ENCODE data around the gene AREL1.
"Not testable (repeated sequence)": the region's sequence is repeated elsewhere in the genome, so short reads cannot be mapped to it uniquely, and the experiment has no call there.

AREL1 gene, protein sequence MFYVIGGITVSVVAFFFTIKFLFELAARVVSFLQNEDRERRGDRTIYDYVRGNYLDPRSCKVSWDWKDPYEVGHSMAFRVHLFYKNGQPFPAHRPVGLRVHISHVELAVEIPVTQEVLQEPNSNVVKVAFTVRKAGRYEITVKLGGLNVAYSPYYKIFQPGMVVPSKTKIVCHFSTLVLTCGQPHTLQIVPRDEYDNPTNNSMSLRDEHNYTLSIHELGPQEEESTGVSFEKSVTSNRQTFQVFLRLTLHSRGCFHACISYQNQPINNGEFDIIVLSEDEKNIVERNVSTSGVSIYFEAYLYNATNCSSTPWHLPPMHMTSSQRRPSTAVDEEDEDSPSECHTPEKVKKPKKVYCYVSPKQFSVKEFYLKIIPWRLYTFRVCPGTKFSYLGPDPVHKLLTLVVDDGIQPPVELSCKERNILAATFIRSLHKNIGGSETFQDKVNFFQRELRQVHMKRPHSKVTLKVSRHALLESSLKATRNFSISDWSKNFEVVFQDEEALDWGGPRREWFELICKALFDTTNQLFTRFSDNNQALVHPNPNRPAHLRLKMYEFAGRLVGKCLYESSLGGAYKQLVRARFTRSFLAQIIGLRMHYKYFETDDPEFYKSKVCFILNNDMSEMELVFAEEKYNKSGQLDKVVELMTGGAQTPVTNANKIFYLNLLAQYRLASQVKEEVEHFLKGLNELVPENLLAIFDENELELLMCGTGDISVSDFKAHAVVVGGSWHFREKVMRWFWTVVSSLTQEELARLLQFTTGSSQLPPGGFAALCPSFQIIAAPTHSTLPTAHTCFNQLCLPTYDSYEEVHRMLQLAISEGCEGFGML

DNA sequence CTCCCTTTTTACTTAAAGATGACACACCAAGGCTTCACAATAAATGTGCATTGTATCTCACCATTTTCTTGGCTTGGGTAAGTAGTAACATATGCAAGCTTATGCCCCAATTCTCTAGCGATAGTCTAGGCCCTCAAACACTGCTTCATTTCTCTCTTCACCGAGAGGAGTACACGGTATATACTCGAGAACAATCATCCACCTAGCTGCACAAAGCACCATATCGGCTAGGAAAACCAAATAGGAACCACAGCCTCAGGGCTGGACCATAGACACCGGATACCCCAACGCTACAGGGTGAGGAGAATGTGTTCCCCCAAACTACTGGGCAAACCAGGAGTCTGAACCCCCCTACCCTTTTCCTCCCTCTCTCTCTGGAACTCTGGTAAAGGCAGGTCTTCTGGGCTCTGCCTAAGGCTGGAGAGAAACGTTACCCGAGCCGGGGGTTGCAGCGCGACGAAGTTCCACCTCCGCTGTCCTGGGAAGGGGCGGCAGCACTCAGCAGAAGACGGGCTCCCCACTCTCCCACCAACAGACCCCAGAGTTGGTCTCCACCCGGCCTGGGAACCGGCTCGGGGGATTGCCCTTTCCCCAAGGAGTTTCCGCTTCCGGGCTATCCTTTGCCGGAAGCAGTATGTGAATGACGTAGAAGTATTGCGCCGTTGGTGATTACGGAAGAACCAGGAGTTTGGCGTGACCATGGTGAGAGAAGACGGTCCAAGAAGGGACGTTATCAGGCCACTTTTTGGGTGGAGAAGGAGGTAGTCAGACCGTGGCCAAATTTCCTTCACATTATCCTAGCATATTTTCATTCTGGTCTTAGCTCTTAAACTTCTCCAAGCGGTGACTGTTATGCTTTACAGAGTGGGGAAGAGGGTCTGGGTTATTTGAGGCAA, at the start of gene AREL1, which contains the start of gene FCF1:
AREL1 (minus strand) TSS at position 582 of the 896 bp plus-strand sequence. CDS start 27,465 bp downstream, outside the sequence.
FCF1 (plus strand) TSS at position 646 of the 896 bp plus-strand sequence; CDS start at position 700, 54 bp downstream.
- DNase-seq, result peak; percentile 75

DNA sequence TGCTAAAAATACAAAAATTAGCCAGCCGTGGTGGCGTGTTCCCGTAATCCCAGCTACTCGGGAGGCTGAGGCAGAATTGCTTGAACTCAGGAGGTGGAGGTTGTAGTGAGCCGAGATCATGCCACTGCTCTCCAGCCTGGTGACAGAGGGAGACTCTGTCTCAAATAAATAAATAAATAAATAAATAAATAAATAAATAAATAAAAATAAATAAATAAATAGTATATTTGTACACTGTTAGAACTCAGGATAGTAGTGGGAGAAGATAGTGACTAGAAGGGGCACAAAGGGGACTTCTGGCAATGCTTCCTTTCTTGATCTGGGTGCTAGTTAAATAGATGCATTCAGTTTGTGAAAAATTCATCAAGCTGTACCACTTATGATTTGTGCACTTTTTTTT, 45.6 kb upstream of the AREL1 start:
- DNase-seq, result not testable (repeated sequence)

DNA sequence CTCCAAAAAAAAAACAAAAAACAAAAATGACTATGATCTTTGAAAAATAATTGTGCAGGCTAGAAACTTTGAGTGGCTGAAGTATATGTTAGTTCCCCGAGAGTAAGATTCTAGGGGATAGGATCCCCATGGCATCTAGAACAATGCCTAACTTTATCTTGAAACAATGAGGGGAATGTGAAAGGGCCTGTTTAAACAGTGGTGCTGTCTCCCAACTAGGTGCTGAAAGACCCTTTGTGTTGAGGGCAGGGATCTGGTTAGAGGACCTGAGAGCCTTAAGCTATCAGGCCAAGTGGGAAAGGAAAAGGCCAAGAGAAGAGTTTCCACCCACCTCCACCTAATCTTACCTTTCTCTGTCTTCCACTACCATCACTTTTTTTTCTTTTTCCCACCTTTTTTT, 43.4 kb upstream of the AREL1 start:
- DNase-seq, result no peak

DNA sequence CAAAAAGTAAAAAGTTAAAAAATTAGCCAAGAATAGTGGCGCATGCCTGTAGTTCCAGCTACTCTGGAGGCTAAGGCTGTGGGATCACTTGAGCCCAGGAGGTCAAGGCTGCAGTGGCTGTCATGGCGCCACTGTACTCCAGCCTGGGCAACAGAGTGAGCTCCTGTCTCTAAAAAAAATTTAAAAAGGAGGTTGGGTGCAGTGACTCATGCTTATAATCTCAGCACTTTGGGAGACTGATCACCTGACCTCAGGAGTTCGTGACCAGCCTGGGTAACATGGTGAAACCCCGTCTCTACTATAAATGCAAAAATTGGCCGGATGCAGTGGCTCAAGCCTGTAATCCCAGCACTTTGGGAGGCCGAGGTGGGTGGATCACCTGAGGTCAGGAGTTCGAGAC, 42.0 kb upstream of the AREL1 start:
- DNase-seq, result no peak

DNA sequence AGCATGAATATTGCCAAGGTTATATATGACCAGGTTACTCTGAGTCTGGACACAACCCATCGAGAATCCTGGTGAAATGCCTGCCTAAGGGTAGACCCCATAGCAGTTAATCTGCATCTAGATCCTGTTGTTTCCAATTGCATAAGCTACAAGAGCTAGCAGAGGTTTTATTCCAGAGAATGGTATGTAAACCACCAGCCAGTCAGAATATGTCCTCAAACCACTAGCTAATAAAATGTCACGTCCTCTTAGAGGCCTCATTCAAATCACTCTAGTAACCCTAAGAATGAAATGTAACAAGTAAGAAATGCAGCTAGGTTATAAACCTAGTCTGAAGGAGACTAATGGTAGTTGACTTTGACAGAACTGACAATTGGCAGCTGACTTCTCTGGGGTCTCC, 41.3 kb upstream of the AREL1 start:
- no peak for DNase-seq

DNA sequence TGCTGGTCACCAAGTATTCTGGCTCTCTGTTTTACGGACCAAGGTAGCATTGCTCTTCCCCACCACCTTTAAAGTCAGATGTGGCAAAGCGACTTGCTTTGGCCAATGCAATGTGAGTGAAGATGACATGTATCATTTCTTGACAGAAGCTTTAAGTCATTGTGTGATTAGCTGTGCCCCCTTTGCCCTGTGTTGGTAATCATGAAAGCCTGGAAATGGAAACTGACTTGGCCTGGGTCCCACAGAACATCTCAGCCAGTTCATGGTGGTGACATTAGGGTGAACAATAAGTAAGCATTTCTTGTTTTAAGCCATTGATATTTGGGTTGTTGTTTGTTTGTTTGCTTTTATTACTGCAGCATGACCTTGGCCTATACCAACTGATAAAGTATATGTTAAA, 34.4 kb upstream of the AREL1 start:
- no peak for DNase-seq

DNA sequence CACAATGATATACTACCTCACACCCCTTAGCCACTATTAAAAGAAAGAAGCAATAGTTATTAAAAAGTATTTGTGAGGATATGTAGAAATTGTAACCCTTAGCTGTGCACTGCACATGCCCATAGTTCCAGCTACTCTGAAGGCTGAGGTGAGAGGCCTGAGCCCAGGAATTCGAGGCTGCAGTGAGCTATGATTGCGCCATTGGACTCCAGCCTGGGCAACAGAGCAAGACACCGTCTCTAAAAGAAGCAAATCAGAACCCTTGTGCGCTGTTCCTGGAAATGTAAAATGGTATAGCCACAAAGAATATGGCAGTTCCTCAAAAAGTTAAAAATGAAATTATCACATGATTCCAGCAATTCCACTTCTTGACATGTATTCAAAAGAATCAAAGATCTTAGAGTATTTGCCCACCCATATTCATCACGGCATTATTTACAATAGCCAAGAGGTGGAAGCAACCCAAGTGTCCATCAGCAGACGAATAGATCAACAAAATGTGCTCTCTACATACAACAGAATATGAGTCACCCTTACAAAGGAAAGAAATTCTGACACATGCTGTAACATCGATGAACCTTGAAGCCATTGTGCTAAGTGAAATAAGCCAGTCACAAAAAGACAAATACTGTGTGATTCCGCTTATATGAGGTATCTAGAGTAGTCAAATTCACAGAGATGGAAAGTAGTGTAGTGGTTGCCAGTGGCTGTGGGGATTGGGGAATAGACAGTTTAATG, 26.6 kb upstream of the AREL1 start:
- DNase-seq, result no peak

DNA sequence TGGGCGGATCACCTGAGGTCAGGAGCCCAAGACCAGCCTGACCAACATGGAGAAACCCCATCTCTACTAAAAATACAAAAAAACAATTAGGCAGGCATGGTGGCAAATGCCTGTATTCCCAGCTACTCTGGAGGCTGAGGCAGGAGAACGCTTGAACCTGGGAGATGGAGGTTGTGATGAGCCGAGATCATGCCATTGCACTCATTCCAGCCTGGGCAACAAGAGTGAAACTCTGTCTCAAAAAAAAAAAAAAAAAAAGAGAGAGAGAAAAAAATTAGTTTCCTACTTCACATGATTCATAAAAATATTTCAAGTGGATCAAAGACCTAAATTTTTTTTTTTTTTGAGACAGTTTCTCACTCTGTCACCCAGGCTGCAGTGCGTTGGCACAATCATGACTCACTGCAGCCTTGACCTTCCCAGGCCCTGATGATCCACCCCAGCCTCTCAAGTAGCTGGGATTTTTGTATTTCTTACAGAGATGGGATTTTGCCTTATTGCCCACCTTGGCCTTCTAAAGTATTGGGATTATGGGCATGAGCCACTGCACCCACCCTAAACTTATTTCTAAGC, 25.0 kb upstream of the AREL1 start:
- no peak for DNase-seq

DNA sequence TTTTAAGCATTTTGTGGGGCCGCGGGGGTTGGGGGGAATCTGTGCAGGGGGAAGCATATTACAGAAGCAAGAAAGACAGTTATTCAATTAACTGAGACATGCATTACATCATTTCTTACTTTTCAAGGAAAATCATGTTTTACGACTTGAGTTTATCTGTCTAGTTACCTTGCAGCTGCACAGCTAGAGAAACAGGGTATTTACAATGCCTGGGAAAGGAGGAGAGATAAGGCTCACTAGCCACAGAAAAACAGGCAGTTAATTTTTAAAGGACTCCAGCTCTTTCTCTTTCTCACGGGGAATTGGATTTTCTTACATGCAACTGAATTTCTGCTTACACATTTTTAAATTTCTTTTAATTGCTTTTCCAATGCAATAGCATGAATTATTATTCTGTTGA, 22.2 kb upstream of the AREL1 start:
- DNase-seq, result no peak

DNA sequence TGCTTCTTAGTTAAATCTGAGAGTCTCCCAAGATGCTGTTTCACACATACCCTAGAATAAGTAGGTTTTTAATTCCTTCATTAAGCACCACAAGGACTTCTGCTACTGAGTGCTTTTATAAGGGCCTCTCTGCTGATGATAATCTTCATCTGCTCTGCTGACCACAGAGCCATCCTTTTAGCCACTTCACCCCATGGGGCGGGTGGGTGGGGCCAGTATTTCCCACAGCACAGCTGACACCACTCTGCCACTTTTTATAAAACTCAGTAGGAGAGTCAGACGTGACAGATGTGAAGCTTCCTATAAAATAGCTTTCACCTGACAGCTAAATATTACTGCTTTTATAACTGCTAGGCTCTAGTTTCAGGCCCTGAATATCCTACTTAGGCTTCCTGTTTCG, 20.3 kb upstream of the AREL1 start:
- no peak for DNase-seq

DNA sequence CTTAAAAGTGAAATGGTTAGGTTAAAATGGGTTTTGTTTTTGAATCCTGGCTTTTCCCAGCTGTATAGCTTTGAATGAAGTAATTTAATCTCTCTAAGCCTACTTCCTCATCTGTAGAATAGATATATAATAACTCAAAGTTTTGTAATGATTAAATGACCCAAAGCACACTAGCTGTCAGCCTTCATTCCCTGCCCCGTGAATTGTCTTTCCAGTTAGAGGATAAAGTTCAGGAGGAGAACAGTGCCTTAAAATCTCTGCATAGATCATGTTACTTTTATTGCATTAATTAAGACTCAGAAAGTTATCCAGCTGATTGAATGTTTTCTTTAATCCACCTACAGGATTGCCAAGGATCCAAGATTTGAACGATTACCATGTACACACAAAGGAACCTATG, 19.5 kb upstream of the AREL1 start:
- DNase-seq, result no peak

DNA sequence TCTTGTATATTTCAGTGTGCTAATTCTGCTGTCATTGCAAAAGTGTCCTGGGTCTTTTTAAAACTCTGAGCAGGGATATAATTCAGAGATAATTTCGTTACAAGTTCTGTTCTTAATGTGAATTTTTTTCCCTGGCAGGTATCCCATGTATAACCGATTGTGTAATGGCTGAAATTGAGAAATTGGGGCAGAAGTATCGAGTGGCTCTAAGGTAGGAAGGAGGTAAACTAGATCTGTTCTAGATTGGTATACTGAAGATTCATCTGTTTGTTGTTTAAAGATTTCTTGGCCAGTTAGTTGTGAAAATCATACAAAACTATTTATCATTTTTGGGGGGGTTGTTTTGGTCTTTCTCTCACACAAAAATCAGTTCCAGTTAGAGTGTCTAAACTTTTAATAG, 10.3 kb upstream of the AREL1 start:
- no peak for DNase-seq

DNA sequence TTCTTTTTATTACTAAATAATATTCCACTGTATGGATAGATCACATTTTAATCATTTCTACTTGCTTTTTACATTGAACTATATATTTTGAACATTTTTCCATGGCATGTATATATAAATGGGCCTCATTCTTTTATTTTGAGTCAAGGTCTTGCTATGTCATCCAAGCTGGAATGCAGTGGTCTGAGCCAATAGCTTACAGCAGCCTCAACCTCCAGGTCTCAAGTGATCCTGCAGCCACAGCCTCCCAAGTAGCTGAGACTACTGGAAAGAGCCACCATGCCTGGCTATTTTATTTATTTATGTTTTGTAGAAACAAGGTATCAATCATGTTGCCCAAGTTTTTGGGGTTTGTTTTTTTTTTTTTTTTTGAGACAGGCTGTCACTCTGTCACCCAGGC, 7.6 kb upstream of the AREL1 start:
- DNase-seq, result no peak

DNA sequence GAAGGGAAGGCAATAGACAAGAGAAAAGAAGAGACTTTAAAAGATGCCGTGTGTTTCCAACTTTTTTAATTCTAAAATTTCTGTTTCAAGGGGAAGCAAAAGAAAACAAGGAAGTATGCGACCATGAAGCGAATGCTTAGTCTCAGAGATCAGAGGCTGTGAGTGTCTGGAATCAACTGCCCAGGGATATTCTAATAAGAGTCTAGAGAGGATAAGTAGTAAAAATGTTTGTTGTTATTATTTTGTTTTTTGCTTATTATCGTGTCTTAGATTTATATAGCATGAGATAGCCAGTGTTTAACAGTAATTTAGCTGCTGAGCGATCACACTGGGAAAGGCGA, 485 bp upstream of the AREL1 start:
- DNase-seq, result no peak

DNA sequence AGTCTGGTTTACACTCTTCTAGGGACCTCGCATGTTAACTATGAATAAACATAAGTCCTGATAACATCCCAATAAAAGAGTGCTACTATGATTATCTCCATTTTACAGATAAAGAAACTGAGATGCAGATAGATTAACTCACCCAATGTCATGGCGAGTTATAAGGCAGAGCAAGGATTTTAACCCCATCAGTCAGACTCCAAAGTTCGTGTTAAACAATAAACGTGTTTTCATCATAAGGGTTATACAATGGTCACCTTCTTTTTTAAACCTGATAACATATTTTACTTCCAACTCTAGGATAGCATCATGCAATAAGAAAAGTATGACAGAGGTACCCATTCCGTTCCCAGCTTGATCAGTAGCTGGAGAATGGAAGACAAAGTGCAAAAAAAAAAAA, 1.2 kb downstream of the AREL1 start:
- no peak for DNase-seq

DNA sequence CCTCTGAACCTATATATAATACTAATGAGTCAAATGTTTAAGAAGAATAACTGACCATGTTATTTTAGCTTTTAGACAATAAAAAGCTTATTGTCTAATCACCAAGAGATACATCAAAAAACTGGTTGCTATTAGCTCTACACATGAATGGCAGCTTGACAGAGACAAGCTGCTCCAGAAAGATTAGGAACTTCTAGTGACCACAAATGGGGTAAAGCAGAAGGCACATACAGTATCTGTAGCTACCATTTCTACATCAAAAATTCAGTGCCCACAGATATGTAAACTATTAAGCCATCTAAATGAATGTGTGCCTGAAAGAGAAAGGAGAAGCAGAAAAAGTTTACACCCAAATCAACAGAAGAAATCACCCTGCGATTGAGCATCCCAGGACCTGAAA, 2.4 kb downstream of the AREL1 start:
- DNase-seq, result no peak

DNA sequence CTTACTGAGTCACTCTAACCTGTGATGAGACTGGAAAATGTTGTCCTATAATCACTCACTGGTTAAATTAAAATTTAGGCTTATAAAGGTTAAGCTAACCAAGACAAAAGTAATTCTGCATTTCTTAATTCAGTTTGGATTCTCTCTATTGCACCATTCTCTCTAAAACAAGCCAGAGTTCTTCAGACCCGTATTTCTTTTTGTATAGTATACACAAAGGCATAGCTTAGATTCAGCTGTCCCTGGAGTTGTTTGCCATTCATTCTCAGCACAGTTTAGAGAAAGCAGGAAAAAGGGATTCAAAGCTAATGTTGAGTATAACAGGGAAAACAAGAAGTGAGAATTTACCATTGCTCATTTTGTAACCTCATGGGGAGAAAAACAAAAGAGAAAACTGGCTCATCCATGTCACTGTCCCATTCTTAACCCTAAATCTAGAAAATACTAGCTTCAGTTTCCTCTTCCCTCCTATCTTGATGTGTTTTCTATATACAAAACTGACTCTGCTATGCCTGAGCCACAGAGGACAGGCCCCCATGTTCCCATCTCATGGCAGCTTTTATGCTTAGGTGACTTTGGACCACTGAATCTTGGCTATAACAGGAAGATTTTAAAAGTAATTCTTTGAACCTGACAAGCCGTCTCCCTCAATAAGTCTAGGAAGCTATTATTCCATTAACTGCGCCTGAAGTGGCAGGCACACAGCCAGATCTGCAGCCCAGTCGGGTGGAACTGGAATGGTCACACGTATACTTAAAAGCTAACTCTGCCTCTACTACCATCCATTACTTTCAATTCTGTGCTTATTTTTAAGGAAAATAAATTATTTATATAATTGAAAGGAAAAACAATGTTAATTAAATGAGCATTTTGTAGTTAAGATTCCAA, 7.0 kb downstream of the AREL1 start:
- DNase-seq, result no peak

DNA sequence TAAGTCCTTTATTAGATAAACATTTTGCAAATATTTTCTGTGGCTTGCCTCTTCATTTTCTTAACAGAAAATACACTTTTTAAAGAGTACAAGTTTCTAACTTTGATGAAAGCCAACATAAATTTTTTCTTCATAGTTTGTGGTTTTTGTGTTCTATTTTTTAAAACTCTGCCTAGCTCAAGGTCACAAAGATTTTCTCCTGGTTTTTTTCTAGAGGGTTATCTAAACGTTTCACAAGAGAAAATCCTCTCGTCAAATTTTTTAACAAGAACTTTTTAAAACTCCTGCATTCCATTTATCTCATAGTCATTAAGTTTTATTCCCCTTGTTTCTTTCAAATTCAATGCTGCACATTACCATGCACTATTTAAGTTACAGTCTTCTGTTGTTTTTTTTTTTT, 8.2 kb downstream of the AREL1 start:
- DNase-seq, result no peak

DNA sequence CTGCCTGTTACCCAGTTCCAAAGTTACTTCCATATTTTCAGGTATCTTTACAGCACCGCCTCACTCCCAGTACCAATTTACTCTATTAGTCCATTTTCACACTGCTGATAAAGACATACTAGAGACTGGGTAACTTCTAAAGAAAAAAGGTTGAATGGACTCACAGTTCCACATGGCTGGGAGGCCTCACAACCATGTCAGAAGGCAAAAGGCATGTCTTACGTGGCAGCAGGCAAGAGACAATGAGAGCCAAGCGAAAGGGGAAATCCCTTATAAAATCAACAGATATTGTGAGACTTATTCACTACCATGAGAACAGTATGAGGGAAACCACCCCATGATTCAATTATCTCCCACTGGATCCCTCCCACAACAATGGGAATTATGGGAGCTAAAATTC, 9.8 kb downstream of the AREL1 start:
- no peak for DNase-seq

DNA sequence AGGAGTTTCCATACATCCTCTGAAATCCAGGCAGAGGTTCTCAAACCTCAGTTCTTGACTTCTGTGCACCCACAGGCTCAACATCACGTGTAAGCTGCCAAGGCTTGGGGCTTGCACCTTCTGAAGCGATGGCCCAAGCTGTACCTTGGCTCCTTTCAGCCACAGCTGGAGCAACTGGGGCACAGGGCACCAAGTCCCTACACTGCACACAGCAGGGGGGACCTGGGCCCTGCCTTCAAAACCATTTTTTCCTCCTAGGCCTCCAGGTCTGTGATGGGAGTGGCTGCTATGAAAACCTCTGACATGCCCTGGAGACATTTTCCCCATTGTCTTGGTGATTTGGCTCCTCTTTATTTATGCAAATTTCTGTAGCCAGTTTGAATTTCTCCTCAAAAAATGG, 10.6 kb downstream of the AREL1 start:
- no peak for DNase-seq

DNA sequence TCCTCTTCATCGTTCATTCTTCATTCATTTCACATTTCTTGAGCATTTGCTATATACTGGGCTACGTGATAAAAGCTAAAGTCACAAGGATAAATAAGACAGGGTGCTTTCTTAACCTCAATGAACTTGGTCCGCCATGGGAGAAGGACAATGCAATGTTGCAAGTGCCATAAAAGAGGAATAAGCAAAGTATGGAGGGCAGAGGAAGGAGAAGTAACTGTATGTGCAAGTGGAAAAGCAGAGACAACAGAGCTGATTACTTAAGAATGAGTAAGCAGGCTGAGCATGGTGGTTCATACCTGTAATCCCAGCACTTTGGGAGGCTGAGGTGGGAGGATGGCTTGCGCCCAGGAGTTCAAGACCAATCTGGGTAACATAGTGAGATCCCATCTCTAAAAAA, 14.4 kb downstream of the AREL1 start:
- DNase-seq, result no peak

Measured in activated CD4-positive, CD25-positive, alpha-beta regulatory T cell treated with anti-CD3 and anti-CD28 coated beads, Interleukin-2, amount 50 U/mL, for 72 hours (primary cell).